Islet precursor cell (in vitro differentiated cells): ENCODE data around the gene SLC2A1.
A peak's percentile ranks its signal among the peaks of the same experiment; 100 is the strongest.
"Not testable (repeated sequence)": the region's sequence is repeated elsewhere in the genome, so short reads cannot be mapped to it uniquely, and the experiment has no call there.

ENCODE experiments used
- DNase-seq: peaks from one replicate; pipeline ENCODE4 v3.0.0-alpha.2; 2018

SLC2A1 gene

GRCh38 chr1:42927920-42928505 lies 30.7 kb downstream of the SLC2A1 start:
- peak; percentile 42 for DNase-seq

GRCh38 chr1:42927274-42927841 lies 31.3 kb downstream of the SLC2A1 start:
- DNase-seq = peak; percentile 45

- DNase-seq = peak; percentile 71
These were observed 31.8 kb downstream of the SLC2A1 start for GRCh38 chr1:42926879-42927242.

GRCh38 chr1:42926235-42926878 lies 32.3 kb downstream of the SLC2A1 start:
- DNase-seq = peak; percentile 22

GRCh38 chr1:42924851-42925760 lies 33.6 kb downstream of the SLC2A1 start:
- DNase-seq = peak; percentile 52

GRCh38 chr1:42924082-42924850 lies 34.4 kb downstream of the SLC2A1 start:
- peak; percentile 97 for DNase-seq

- no peak for DNase-seq
These were observed 35.1 kb downstream of the SLC2A1 start for GRCh38 chr1:42923367-42924081.

- peak; percentile 90 for DNase-seq
These were observed 35.8 kb downstream of the SLC2A1 start for GRCh38 chr1:42922687-42923366.

GRCh38 chr1:42921769-42922168 lies 36.9 kb downstream of the SLC2A1 start:
- peak; percentile 19 for DNase-seq

- peak; percentile 10 for DNase-seq
These were observed 39.0 kb downstream of the SLC2A1 start for GRCh38 chr1:42919651-42920050.

GRCh38 chr1:42917241-42917495 lies 41.5 kb downstream of the SLC2A1 start:
- peak; percentile 47 for DNase-seq

- peak; percentile 23 for DNase-seq
These were observed 43.2 kb downstream of the SLC2A1 start for GRCh38 chr1:42915456-42915855.

GRCh38 chr1:42914092-42914627 lies 44.5 kb downstream of the SLC2A1 start:
- no peak for DNase-seq

- peak; percentile 82 for DNase-seq
These were observed 45.1 kb downstream of the SLC2A1 start for GRCh38 chr1:42913426-42914091.

- peak; percentile 22 for DNase-seq
These were observed 47.7 kb downstream of the SLC2A1 start for GRCh38 chr1:42910985-42911384.

- DNase-seq = no peak
These were observed 50.6 kb downstream of the SLC2A1 start for GRCh38 chr1:42908046-42908445.

- no peak for DNase-seq
These were observed 54.2 kb downstream of the SLC2A1 start for GRCh38 chr1:42904434-42904833.

GRCh38 chr1:42899960-42900359 lies 58.7 kb downstream of the SLC2A1 start:
- DNase-seq = not testable (repeated sequence)

GRCh38 chr1:42891465-42892138 lies 67.1 kb downstream of the SLC2A1 start:
- no peak for DNase-seq

- DNase-seq = no peak
These were observed 69.4 kb downstream of the SLC2A1 start for GRCh38 chr1:42889264-42889663.
